Nephron progenitor cell (in vitro differentiated cells): ENCODE results near the gene CACNA2D1.
A peak's percentile ranks its signal among the peaks of the same experiment; 100 is the strongest.

Experiments
- DNase-seq: peaks from one replicate; pipeline ENCODE4 v3.0.0; 2021
- H3K27ac Mint-ChIP-seq: 2 replicates; pipeline ENCODE4 v1.8.0; 2021; ENCODE audit warnings: mild to moderate bottlenecking, moderate library complexity, mixed read lengths
- H3K27me3 Mint-ChIP-seq: 2 replicates; pipeline ENCODE4 v1.8.0; 2021; ENCODE audit warnings: mild to moderate bottlenecking, low read depth, mixed read lengths; ENCODE audit not compliant: poor library complexity
- H3K36me3 Mint-ChIP-seq: 2 replicates; pipeline ENCODE4 v1.8.0; 2021; ENCODE audit warnings: low read depth, mixed read lengths
- H3K4me1 Mint-ChIP-seq: 2 replicates; pipeline ENCODE4 v1.8.0; 2021; ENCODE audit warnings: mixed read lengths
- H3K4me3 Mint-ChIP-seq: 2 replicates; pipeline ENCODE4 v1.8.0; 2021; ENCODE audit warnings: mild to moderate bottlenecking, moderate library complexity, mixed read lengths
- H3K9me3 Mint-ChIP-seq: 2 replicates; pipeline ENCODE4 v1.8.0; 2021; ENCODE audit warnings: mild to moderate bottlenecking, moderate library complexity, mixed read lengths
- CTCF ChIP-seq: fragments of 200-600 bp; sonication (generic); IDR thresholded peaks from 2 replicates; pipeline ENCODE4 v1.5.0; 2021; ENCODE audit warnings: antibody characterized with exemption

The CACNA2D1 gene

GRCh38 chr7:82224529-82224928 is 219.0 kb downstream of the CACNA2D1 start:
- Mint-ChIP-seq H3K9me3 (no peaks in the 10 kb centered on the region), H3K4me1 (peaks cover 24% of the 10 kb centered on the region), H3K4me3 (no peak overlapping the region), H3K27me3 (no peaks in the 10 kb centered on the region), H3K27ac (peak overlapping the region; percentile 69), H3K36me3 (no peaks in the 10 kb centered on the region)
- DNase-seq, result no peak
- TF ChIP-seq CTCF, result no peak

GRCh38 chr7:82223580-82223979 is 220.0 kb downstream of the CACNA2D1 start:
- no peak for TF ChIP-seq CTCF
- Mint-ChIP-seq H3K36me3 (no peaks in the 10 kb centered on the region), H3K4me1 (peaks cover 17% of the 10 kb centered on the region), H3K9me3 (no peaks in the 10 kb centered on the region), H3K4me3 (no peak overlapping the region), H3K27ac (peak overlapping the region; percentile 10), H3K27me3 (no peaks in the 10 kb centered on the region)
- DNase-seq, result no peak

DNA sequence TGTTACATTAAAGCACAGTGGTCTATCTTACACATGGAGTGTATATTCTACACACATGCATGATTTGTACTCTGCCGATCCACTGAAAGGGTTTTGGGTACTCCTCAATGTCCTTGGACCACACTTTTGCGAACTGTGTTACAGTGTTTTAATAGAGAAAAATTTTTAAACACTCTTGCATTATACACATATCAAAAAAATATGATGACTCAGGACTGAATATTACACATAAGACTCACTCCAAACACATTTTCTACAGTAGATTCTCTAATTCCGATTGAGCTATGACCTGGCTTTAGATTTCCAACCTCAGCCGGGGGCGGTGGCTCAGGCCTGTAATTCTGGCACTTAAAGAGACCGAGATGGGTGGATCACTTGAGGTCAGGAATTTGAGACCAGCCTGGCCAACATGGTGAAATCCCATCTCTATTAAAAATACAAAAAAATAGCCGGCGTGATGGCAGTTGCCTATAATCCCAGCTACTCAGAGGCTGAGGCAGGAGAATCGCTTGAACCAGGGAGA is 222.4 kb downstream of the CACNA2D1 start:
- no peak overlapping the region for H3K4me3 Mint-ChIP-seq
- no peak for DNase-seq
- no peak for TF ChIP-seq CTCF
- no peaks in the 10 kb centered on the region for H3K27me3 Mint-ChIP-seq
- peaks cover 17% of the 10 kb centered on the region for H3K4me1 Mint-ChIP-seq
- peaks cover 3% of the 10 kb centered on the region for H3K9me3 Mint-ChIP-seq
- H3K27ac Mint-ChIP-seq, result no peak overlapping the region
- no peaks in the 10 kb centered on the region for H3K36me3 Mint-ChIP-seq

DNA sequence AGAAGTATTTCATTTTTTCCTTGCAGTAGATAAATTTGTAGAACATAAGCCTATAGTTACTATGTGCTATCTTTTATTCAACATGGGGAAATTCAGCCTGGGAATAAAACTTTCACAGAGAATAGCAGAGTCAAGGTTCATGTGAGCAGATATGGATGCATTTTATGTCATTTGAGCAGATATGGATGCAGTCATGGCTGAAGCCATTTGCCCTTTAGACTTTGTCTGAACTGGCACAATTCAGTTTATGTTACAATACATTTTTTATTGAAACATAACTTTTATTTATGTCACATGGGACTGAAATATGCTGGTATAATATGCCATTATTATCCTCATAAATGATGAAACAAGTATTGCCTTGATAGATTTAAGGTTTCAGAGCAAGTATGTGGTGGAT is 231.1 kb downstream of the CACNA2D1 start:
- H3K27ac Mint-ChIP-seq, result no peak overlapping the region
- no peak for TF ChIP-seq CTCF
- H3K9me3 Mint-ChIP-seq, result peaks cover 33% of the 10 kb centered on the region
- peaks cover 4% of the 10 kb centered on the region for H3K27me3 Mint-ChIP-seq
- no peak for DNase-seq
- H3K4me1 Mint-ChIP-seq, result peaks cover 28% of the 10 kb centered on the region
- no peak overlapping the region for H3K4me3 Mint-ChIP-seq
- H3K36me3 Mint-ChIP-seq, result peaks cover 23% of the 10 kb centered on the region

DNA sequence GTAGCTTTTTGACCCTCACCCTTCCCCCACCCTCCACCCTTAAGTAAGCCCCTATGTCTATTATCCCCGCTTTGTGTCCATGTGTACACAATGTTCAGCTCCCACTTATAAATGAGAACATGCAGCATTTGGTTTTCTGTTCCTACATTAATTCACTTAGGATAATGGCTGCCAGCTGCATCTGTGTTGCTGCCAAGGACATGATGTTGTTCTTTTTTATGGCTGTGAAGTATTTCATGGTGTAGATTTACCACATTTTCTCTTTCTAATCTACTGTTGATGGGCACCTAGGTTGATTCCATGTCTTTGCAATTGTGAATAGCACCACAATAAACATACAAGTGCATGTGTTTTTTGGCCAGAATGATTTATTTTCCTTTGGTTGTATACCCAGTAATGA is 232.2 kb downstream of the CACNA2D1 start:
- no peak for DNase-seq
- Mint-ChIP-seq H3K9me3 (peaks cover 31% of the 10 kb centered on the region), H3K27me3 (peaks cover 4% of the 10 kb centered on the region), H3K4me1 (peaks cover 34% of the 10 kb centered on the region), H3K36me3 (peaks cover 23% of the 10 kb centered on the region), H3K27ac (no peak overlapping the region), H3K4me3 (no peak overlapping the region)
- no peak for TF ChIP-seq CTCF

GRCh38 chr7:82210416-82211184 is 233.0 kb downstream of the CACNA2D1 start:
- no peak for TF ChIP-seq CTCF
- peaks cover 4% of the 10 kb centered on the region for H3K27me3 Mint-ChIP-seq
- H3K36me3 Mint-ChIP-seq, result peaks cover 23% of the 10 kb centered on the region

More at GRCh38 chr7:82210416-82211184, 233.0 kb downstream of the CACNA2D1 start:
- H3K4me3 Mint-ChIP-seq, result no peak overlapping the region
- peaks cover 34% of the 10 kb centered on the region for H3K4me1 Mint-ChIP-seq
- H3K9me3 Mint-ChIP-seq, result peaks cover 30% of the 10 kb centered on the region
- peak overlapping the region; percentile 70 for H3K27ac Mint-ChIP-seq
- DNase-seq, result no peak
